OCI-LY3 (cell line): ENCODE results near the gene FYN.

ENCODE experiments used
- H2AFZ ChIP-seq: fragments of 200-600, 300-600 bp; shearing (Covaris generic); 2 replicates; pipeline ENCODE4 v1.6.0; 2014; ENCODE audit warnings: antibody characterized with exemption, low read depth, low read length
- H3K27ac ChIP-seq: fragments of 200-600, 300-600 bp; sonication (generic); 2 replicates; pipeline ENCODE4 v1.5.1; 2014; ENCODE audit warnings: mild to moderate bottlenecking, low read length, moderate library complexity, mixed read lengths
- H3K27me3 ChIP-seq: fragments of 200-600, 300-600 bp; sonication (generic); 2 replicates; pipeline ENCODE4 v1.6.1; 2014; ENCODE audit warnings: low read depth, low read length, mixed read lengths
- H3K36me3 ChIP-seq: fragments of 200-600, 300-600 bp; sonication (generic); replicated peaks from 2 replicates; pipeline ENCODE3; 2014; ENCODE audit warnings: low read depth, low read length, mixed read lengths
- H3K4me1 ChIP-seq: fragments of 300-600, 200-600 bp; sonication (generic); 2 replicates; pipeline ENCODE4 v1.6.1; 2014; ENCODE audit warnings: low read length, mixed read lengths
- H3K4me2 ChIP-seq: fragments of 200-600, 300-600 bp; sonication (generic); 2 replicates; pipeline ENCODE4 v1.6.1; 2014; ENCODE audit warnings: low read length, mixed read lengths
- H3K4me3 ChIP-seq: fragments of 300-600, 200-600 bp; sonication (generic); 2 replicates; pipeline ENCODE4 v1.5.1; 2014; ENCODE audit warnings: antibody characterized with exemption, mild to moderate bottlenecking, low read length, moderate library complexity
- H3K79me2 ChIP-seq: fragments of 300-600, 200-600 bp; shearing (Covaris generic); 2 replicates; pipeline ENCODE4 v1.6.1; 2014; ENCODE audit warnings: mild to moderate bottlenecking, low read length, mixed read lengths
- H3K9ac ChIP-seq: fragments of 300-600, 200-600 bp; shearing (Covaris generic); 2 replicates; pipeline ENCODE4 v1.6.0; 2014; ENCODE audit warnings: mild to moderate bottlenecking, low read length, moderate library complexity
- H3K9me3 ChIP-seq: fragments of 200-600, 300-600 bp; shearing (Covaris generic); 2 replicates; pipeline ENCODE4 v1.6.1; 2014; ENCODE audit warnings: low read length, mixed read lengths; ENCODE audit not compliant: insufficient read depth
- H4K20me1 ChIP-seq: fragments of 200-600, 300-600 bp; sonication (generic); 2 replicates; pipeline ENCODE4 v1.6.1; 2016; ENCODE audit warnings: low read length, mixed read lengths; ENCODE audit not compliant: insufficient read depth
- EZH2phosphoT487 ChIP-seq: fragments of 200-600 bp; shearing (Covaris generic); IDR thresholded peaks from 2 replicates; pipeline ENCODE4 v1.6.1; 2018; ENCODE audit warnings: antibody characterized with exemption, mixed run types, low read depth
- TF ChIP-seq, protein P1 (sequence below): fragments of 200-600, 300-600 bp; sonication (generic); IDR thresholded peaks from 2 replicates; pipeline ENCODE4 v1.5.1; 2014; ENCODE audit warnings: antibody characterized with exemption, low read length, low read depth

FYN gene

DNA sequence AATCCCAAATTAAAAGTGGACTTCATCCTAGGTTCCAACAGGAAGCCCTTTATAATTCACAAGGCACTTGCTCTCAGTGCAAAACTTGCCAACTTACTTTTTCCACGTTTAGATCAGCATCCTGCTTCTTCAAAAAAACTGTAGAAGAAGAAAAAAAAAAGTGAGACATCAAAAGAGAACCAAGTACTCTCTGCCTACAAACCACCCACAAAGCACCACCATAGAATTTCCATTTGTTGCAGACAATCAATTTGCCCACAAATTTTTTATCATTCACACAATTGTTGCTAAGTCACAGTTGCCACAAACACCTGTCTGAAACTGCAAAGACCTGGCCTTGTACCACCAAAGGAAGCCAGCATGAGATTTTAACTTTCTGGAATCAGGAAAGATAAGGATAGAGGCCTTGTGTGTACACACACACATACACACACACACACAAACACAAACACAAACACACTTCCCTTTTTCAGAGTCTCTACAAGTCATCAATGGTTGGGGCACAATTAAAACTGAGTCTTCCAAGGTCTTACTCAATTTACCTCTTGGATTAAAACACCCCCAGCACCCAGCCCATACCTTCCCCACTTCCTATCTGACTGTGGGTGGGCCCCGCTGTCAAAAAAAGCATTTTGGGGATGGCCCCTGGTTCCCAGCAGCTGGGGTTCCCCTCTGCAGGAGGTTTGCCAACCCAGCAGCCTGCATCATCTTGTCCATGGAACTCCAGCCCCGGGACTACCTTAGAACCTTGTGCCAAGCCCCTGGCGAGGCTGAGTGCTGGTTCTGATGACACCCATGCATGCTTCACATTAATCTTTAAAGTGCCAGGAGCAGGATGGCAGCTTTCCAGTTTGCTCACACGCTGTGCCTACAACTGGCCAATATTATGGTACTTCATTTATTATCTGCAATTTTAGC lies 26.5 kb downstream of the FYN start:
- no peak overlapping the region for H3K4me2 ChIP-seq
- peaks cover 22% of the 10 kb centered on the region; the same call in 1 of the 2 replicates for H3K27me3 ChIP-seq
- H3K79me2 ChIP-seq, result no peaks in the 10 kb centered on the region
- H3K27ac ChIP-seq, result no peak overlapping the region
- TF ChIP-seq, protein P1, sequence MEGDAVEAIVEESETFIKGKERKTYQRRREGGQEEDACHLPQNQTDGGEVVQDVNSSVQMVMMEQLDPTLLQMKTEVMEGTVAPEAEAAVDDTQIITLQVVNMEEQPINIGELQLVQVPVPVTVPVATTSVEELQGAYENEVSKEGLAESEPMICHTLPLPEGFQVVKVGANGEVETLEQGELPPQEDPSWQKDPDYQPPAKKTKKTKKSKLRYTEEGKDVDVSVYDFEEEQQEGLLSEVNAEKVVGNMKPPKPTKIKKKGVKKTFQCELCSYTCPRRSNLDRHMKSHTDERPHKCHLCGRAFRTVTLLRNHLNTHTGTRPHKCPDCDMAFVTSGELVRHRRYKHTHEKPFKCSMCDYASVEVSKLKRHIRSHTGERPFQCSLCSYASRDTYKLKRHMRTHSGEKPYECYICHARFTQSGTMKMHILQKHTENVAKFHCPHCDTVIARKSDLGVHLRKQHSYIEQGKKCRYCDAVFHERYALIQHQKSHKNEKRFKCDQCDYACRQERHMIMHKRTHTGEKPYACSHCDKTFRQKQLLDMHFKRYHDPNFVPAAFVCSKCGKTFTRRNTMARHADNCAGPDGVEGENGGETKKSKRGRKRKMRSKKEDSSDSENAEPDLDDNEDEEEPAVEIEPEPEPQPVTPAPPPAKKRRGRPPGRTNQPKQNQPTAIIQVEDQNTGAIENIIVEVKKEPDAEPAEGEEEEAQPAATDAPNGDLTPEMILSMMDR, result no peak
- no peak for TF ChIP-seq EZH2phosphoT487
- H3K9ac ChIP-seq, result no peak overlapping the region
- H3K4me1 ChIP-seq, result peaks cover 43% of the 10 kb centered on the region
- no peaks in the 10 kb centered on the region for H3K36me3 ChIP-seq
- H4K20me1 ChIP-seq, result peaks cover 9% of the 10 kb centered on the region; the same call in 1 of the 2 replicates
- H3K9me3 ChIP-seq, result no peaks in the 10 kb centered on the region
- no peak overlapping the region for H3K4me3 ChIP-seq
- no peak overlapping the region for H2AFZ ChIP-seq

DNA sequence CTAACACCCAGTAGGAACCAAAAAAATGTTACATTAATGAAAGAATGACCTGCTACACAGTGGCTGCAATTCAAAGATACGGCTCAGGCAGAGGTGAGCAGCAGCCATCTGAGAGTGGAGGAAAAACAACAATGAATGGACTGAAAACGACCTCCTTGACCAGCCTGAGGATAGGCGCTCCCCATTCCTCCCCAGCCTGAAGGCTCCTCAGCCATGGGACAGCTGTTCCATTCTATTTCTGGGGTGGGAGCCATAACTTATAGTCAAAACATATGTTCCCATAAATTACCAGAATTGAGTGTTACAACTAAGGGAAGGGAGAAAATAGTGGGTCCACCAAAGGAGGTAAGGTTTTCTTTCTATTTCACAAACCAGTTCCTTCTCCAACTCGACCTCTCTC lies 27.2 kb downstream of the FYN start:
- no peak for TF ChIP-seq EZH2phosphoT487
- TF ChIP-seq, protein P1, result no peak
- Histone ChIP-seq H3K27me3 (peaks cover 22% of the 10 kb centered on the region; the same call in 1 of the 2 replicates), H3K9me3 (no peaks in the 10 kb centered on the region), H3K9ac (no peak overlapping the region), H3K27ac (no peak overlapping the region), H3K4me1 (peaks cover 47% of the 10 kb centered on the region), H3K36me3 (no peaks in the 10 kb centered on the region), H3K4me2 (peak overlapping the region; percentile 83), H2AFZ (no peak overlapping the region), H4K20me1 (peaks cover 9% of the 10 kb centered on the region; the same call in 1 of the 2 replicates), H3K79me2 (no peaks in the 10 kb centered on the region), H3K4me3 (peak overlapping the region; percentile 48; the same call in 1 of the 2 replicates)

DNA sequence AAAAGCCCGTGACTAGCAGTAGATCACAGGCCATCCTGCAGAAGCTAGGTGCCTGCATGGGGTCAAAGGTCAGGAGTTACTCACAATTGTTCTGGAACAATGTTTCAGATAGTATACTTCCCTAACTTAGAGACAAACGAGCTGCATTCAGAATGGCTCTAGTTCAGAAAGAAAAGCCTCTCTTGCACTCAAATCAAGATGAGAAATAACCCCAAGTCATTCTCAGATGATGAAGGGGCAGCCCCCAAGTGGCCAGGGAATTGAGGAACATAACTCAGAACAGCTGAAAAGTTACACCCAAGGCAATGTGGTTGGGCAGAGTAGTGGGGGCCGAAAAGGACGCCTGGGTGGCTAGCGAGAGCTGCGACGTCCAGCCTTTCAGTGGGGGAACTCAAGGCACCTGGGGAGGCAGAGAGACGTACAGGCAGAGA lies 27.8 kb downstream of the FYN start:
- peak overlapping the region; percentile 83 for H3K4me2 ChIP-seq
- H3K9me3 ChIP-seq, result no peaks in the 10 kb centered on the region
- peak overlapping the region; percentile 48 for H3K4me3 ChIP-seq
- H3K79me2 ChIP-seq, result no peaks in the 10 kb centered on the region
- peaks cover 22% of the 10 kb centered on the region; the same call in 1 of the 2 replicates for H3K27me3 ChIP-seq
- no peak overlapping the region for H2AFZ ChIP-seq
- peaks cover 9% of the 10 kb centered on the region; the same call in 1 of the 2 replicates for H4K20me1 ChIP-seq
- H3K4me1 ChIP-seq, result peaks cover 47% of the 10 kb centered on the region
- no peaks in the 10 kb centered on the region for H3K36me3 ChIP-seq
- H3K27ac ChIP-seq, result peak overlapping the region; percentile 29
- TF ChIP-seq EZH2phosphoT487, result no peak
- TF ChIP-seq, protein P1, result no peak
- H3K9ac ChIP-seq, result no peak overlapping the region

DNA sequence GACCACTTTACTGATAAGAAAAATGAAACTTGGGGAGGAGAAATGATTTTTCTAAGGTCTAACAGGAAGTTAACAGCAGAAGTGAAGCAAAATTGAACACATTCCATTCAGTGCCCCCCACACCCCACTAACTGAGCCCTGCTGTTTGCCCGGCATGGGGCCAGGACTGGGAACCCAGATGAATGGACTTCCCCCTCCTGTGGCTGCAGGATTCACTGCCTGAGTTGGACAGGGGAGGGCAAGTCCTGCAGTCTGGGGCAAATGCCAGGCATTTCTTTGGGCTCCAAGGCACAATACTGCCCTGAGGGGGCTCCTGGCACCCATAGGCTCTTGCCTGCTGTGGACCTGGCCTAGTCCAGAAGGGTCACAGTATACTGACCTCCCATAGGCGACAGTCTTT lies 28.3 kb downstream of the FYN start:
- no peaks in the 10 kb centered on the region for H3K9me3 ChIP-seq
- H3K27ac ChIP-seq, result peak overlapping the region; percentile 29
- peak overlapping the region; percentile 48 for H3K4me3 ChIP-seq
- no peaks in the 10 kb centered on the region for H3K36me3 ChIP-seq
- no peak overlapping the region for H2AFZ ChIP-seq
- peaks cover 47% of the 10 kb centered on the region for H3K4me1 ChIP-seq
- H3K27me3 ChIP-seq, result peaks cover 26% of the 10 kb centered on the region; the same call in 1 of the 2 replicates
- H3K9ac ChIP-seq, result no peak overlapping the region
- H4K20me1 ChIP-seq, result peaks cover 9% of the 10 kb centered on the region; the same call in 1 of the 2 replicates
- peak overlapping the region; percentile 83 for H3K4me2 ChIP-seq
- H3K79me2 ChIP-seq, result no peaks in the 10 kb centered on the region
- TF ChIP-seq EZH2phosphoT487, result no peak
- TF ChIP-seq, protein P1, result no peak
